Measurements from ENCODE around the gene ESYT3.

ESYT3 gene

GRCh38 chr3:138457863-138458735 lies 23.7 kb downstream of the ESYT3 start:
- H3K27me3 ChIP-seq (ENCODE audit: insufficient read depth, low read depth), result no peaks in the 10 kb centered on the region
- no peaks in the 10 kb centered on the region for H3K36me3 ChIP-seq (ENCODE audit: insufficient read depth)
- H3K79me2 ChIP-seq (ENCODE audit: insufficient read depth, low read depth), result no peaks in the 10 kb centered on the region
- no peaks in the 10 kb centered on the region for H4K20me1 ChIP-seq (ENCODE audit: insufficient read depth)
- H3K9ac ChIP-seq, result no peak overlapping the region
- no peak overlapping the region for H3K4me3 ChIP-seq (IDR thresholded peaks at IDR 0.05; ENCODE audit: insufficient read depth, low read depth, low read length)
- H3K27ac ChIP-seq, result no peak overlapping the region
- H2AFZ ChIP-seq (ENCODE audit: low read depth), result no peak overlapping the region
- no peak overlapping the region for H3K4me2 ChIP-seq
- no peaks in the 10 kb centered on the region for H3K4me1 ChIP-seq (ENCODE audit: low read depth, poor library complexity, severe bottlenecking)
- TF ChIP-seq, protein P1, sequence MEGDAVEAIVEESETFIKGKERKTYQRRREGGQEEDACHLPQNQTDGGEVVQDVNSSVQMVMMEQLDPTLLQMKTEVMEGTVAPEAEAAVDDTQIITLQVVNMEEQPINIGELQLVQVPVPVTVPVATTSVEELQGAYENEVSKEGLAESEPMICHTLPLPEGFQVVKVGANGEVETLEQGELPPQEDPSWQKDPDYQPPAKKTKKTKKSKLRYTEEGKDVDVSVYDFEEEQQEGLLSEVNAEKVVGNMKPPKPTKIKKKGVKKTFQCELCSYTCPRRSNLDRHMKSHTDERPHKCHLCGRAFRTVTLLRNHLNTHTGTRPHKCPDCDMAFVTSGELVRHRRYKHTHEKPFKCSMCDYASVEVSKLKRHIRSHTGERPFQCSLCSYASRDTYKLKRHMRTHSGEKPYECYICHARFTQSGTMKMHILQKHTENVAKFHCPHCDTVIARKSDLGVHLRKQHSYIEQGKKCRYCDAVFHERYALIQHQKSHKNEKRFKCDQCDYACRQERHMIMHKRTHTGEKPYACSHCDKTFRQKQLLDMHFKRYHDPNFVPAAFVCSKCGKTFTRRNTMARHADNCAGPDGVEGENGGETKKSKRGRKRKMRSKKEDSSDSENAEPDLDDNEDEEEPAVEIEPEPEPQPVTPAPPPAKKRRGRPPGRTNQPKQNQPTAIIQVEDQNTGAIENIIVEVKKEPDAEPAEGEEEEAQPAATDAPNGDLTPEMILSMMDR (conservative IDR thresholded peaks at IDR 0.05; ENCODE audit: low read depth, low read length), result no peak

GRCh38 chr3:138458774-138459499 lies 24.5 kb downstream of the ESYT3 start:
- H3K27ac ChIP-seq, result no peak overlapping the region
- H3K9ac ChIP-seq, result no peak overlapping the region
- no peaks in the 10 kb centered on the region for H4K20me1 ChIP-seq (ENCODE audit: insufficient read depth)
- no peaks in the 10 kb centered on the region for H3K4me1 ChIP-seq (ENCODE audit: low read depth, poor library complexity, severe bottlenecking)
- no peaks in the 10 kb centered on the region for H3K79me2 ChIP-seq (ENCODE audit: insufficient read depth, low read depth)
- H2AFZ ChIP-seq (ENCODE audit: low read depth), result no peak overlapping the region
- H3K27me3 ChIP-seq (ENCODE audit: insufficient read depth, low read depth), result no peaks in the 10 kb centered on the region
- no peak overlapping the region for H3K4me3 ChIP-seq (IDR thresholded peaks at IDR 0.05; ENCODE audit: insufficient read depth, low read depth, low read length)
- TF ChIP-seq, protein P1 (conservative IDR thresholded peaks at IDR 0.05; ENCODE audit: low read depth, low read length), result no peak
- H3K4me2 ChIP-seq, result no peak overlapping the region
- no peaks in the 10 kb centered on the region for H3K36me3 ChIP-seq (ENCODE audit: insufficient read depth)

DNA sequence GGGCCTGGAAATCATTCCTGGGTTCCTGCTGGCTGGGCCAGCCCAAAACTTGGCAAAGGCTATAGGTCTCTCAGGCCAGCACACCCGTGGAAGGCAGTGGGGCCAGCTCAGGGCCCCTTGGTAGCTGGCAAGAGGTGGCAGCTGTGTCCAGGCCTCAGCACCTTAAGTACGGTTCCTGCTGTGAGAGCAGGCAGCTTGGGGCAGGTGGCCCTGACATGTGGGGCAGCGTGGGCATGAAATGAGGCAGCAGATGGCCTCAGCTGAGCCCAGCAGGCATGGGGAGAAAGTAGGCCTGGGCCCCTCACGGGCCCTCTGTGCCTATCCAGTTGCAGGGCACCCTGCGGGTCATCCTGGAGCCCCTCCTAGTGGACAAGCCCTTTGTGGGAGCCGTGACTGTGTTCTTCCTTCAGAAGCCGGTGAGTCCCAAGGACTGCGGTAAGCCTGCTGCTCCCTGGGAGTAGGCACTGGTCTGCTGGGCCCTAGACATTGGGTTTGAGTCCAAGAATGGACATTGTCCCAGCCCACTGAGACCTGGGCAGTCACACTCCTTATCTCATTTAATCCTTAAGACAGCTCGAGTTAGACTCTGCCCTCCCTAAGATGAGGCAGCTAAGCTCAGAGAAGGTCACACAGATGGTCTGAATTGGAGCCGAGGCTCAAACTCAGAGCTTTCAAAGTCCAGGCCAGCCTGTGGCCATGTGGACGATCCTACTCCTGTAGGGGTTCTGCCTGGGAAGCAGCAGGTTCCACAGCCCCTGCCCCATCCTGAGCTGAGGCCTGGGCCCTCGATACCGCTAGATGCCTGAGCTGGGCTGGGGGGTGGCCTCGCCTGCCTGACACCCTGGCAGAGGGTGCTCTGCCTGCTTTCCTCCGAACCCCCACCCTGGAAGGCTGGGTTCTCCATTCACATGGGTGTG lies 25.5 kb downstream of the ESYT3 start:
- Histone ChIP-seq H2AFZ (ENCODE audit: low read depth) (no peak overlapping the region), H3K36me3 (ENCODE audit: insufficient read depth) (no peaks in the 10 kb centered on the region), H3K27ac (no peak overlapping the region), H3K4me2 (no peak overlapping the region), H4K20me1 (ENCODE audit: insufficient read depth) (no peaks in the 10 kb centered on the region), H3K27me3 (ENCODE audit: insufficient read depth, low read depth) (no peaks in the 10 kb centered on the region), H3K79me2 (ENCODE audit: insufficient read depth, low read depth) (no peaks in the 10 kb centered on the region), H3K4me1 (ENCODE audit: low read depth, poor library complexity, severe bottlenecking) (no peaks in the 10 kb centered on the region), H3K4me3 (IDR thresholded peaks at IDR 0.05; ENCODE audit: insufficient read depth, low read depth, low read length) (no peak overlapping the region), H3K9ac (no peak overlapping the region)
- TF ChIP-seq, protein P1 (conservative IDR thresholded peaks at IDR 0.05; ENCODE audit: low read depth, low read length), result no peak

DNA sequence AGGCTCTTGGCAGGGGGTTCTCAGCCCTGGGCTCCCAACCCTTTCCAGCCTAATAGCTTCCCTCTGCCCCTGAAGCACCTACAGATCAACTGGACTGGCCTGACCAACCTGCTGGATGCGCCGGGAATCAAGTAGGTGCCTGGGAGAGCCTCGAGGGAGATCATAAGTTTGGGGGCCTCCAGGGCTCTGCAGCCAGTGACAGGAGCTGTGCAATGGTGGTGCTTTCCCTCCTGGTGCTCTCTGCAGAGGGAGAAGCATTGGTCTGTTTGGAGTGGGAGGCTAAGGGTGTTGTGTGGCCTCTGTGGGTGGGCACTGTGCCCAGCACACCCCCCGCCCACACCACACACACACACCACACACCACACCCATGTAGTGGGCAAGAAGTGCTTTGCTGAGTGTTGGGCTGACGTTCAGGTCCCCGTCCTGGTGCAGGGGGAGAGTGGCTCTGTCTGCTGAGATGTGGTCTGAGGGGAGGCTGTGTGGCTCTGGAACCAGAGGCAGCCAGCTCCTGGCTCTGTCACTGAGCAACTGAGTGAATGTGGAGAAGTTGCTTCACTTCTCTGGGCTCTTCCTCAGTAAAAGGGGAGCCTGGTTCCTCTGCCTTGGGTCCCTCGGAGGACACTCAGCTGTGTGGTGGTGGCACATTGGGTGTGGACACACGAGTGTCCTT lies 26.3 kb downstream of the ESYT3 start:
- no peak overlapping the region for H3K27ac ChIP-seq
- H3K9ac ChIP-seq, result no peak overlapping the region
- no peak overlapping the region for H3K4me2 ChIP-seq
- no peak overlapping the region for H2AFZ ChIP-seq (ENCODE audit: low read depth)
- TF ChIP-seq, protein P1 (conservative IDR thresholded peaks at IDR 0.05; ENCODE audit: low read depth, low read length), result no peak
- no peak overlapping the region for H3K4me3 ChIP-seq (IDR thresholded peaks at IDR 0.05; ENCODE audit: insufficient read depth, low read depth, low read length)
- H3K27me3 ChIP-seq (ENCODE audit: insufficient read depth, low read depth), result no peaks in the 10 kb centered on the region
- no peaks in the 10 kb centered on the region for H3K4me1 ChIP-seq (ENCODE audit: low read depth, poor library complexity, severe bottlenecking)
- no peaks in the 10 kb centered on the region for H4K20me1 ChIP-seq (ENCODE audit: insufficient read depth)
- no peaks in the 10 kb centered on the region for H3K36me3 ChIP-seq (ENCODE audit: insufficient read depth)
- no peaks in the 10 kb centered on the region for H3K79me2 ChIP-seq (ENCODE audit: insufficient read depth, low read depth)

Measured in KMS-11 (cell line).